NCI-H748 treated with DMSO at 0.1 percent for 48 hours (cell line): ENCODE results near the gene SLC4A3.
"Not testable (repeated sequence)": the region's sequence is repeated elsewhere in the genome, so short reads cannot be mapped to it uniquely, and the experiment has no call there.

Experiments used
- DNase-seq: peaks from one replicate; lab custom pipeline; 2025; lab: John Stamatoyannopoulos, UW

SLC4A3 gene

DNA sequence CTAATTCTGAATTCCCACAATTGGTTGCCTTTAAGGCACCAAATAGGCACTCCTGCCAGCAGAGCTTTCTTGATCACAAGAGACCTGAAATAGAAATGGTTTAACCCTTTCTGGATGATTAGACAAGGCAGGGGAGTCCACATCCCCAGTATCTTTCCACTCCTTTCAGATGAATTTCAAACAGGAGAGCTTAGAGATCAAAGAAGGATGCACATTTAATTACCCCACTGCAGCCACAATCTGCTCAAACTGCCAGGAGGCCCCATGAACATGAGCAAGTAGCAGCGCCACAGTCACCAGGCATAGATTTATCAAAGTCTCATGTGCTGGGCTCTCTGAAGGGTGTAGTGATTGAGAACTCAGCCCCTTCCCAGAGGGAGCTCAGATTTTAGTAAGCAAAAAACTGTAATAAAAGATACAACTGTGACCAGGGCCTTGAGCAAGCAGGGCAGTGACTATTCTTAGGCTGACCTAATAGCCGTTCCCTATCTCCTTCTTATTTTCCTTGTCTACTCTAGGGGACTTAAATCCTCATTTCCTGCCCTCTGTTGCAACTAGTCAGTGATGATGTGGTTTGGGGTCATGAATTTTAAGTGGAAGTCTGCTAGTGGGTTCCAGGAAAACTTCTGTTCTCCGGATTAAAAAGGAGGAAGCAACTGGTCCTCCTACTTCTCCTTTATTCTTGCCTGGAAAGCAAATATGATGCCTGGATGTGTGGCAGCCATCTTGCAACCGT, 53.7 kb downstream of the SLC4A3 start:
- DNase-seq, result no peak

GRCh38 chr2:219681694-219682300, 54.4 kb downstream of the SLC4A3 start:
- DNase-seq, result no peak

DNA sequence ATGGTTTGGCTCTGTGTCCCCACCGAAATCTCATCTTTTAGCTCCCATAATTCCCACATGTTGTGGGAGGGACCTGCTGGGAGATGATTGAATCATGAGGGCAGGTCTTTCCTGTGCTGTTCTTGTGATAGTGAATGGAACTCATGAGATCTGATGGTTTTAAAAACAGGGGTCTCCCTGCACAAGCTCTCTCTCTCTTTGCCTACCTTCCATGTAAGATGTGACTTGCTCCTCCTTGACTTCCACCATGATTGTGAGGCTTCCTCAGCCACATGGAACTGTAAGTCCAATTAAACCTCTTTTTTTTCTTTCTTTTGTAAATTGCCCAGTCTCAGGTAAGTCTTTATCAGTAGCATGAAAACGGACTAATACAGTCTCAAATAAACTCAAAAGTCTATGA, 56.0 kb downstream of the SLC4A3 start:
- not testable (repeated sequence) for DNase-seq

- peak; percentile 82 for DNase-seq
Measured at GRCh38 chr2:219684721-219685689, 57.6 kb downstream of the SLC4A3 start.

DNA sequence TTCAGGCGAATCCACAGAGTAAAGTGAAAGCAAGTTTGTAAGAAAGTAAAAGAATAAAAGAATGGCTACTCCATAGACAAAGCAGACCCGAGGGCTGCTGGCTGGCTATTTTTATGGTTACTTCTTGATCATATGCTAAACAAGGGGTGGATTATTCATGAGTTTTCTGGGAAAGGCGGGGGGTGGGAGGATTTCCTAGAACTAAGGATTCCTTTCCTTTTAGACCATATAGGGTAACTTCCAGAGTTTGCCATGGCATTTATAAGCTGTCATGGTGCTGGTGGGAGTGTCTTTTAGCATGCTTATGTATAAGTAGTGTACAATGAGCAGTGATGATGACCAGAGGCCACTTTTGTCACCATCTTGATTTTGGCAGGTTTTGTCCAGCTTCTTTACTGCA, 59.8 kb downstream of the SLC4A3 start:
- DNase-seq, result no peak

- DNase-seq, result no peak
Measured at GRCh38 chr2:219687882-219688559, 60.6 kb downstream of the SLC4A3 start.

DNA sequence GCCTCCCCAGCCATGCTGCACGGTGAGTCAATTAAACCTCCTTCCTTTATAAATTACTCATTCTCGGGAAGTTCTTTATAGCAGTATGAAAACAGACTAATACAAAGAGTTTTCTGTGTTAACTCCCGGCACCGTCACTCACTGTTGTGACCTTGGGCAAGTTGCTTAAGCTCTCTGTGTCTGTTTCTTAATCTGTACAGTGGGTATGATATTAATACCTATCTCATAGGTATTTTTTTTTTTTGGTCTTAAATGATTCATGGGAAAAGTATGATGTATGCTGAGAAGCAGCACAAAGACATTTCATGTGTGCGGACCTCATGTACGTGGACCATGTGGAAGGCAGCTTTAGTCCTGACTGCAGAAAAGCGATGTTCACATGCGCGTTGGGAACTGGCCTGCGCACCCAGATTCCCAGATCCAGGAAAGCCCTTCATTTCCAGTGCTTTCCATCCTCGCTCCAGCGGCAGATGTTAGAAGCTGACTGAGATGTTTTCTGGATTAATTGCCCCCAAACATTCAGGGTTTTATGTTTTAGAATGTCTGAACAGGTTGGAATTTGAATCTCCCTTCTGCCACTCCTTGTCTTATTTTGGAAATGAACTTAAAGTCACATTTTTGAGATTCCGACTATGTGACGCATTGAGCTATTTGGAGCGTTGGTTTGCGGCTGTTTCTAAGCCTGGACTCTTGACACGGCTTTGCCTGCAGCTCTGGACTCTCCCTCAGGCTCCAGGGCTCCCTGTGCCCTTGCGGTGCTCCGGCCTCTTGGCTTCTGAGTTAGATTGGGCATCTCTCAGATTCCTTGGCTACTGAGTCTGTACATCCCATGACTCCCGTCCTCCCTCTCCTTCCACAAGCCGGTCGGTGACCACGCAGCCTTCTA, 61.4 kb downstream of the SLC4A3 start:
- DNase-seq, result no peak

- peak; percentile 37 for DNase-seq
Measured at GRCh38 chr2:219689676-219690628, 62.5 kb downstream of the SLC4A3 start.

GRCh38 chr2:219691571-219691970, 64.1 kb downstream of the SLC4A3 start:
- no peak for DNase-seq
